Effector CD4-positive, alpha-beta T cell (primary cell): Measurements from ENCODE around the gene HTATSF1.

Experiments used
- DNase-seq: peaks from one replicate; pipeline ENCODE4 v3.0.0-alpha.2; 2020

The HTATSF1 gene

GRCh38 chrX:136496764-136497555 lies 432 bp upstream of the HTATSF1 start:
- peak; percentile 76 for DNase-seq

- no peak for DNase-seq
These were observed 21.7 kb downstream of the HTATSF1 start for GRCh38 chrX:136519069-136519468.

GRCh38 chrX:136523770-136524169 lies 26.4 kb downstream of the HTATSF1 start:
- no peak for DNase-seq

- no peak for DNase-seq
These were observed 28.6 kb downstream of the HTATSF1 start for GRCh38 chrX:136525738-136526606.

GRCh38 chrX:136528645-136529315 lies 31.4 kb downstream of the HTATSF1 start:
- DNase-seq, result no peak

- no peak for DNase-seq
These were observed 32.4 kb downstream of the HTATSF1 start for GRCh38 chrX:136529795-136530194.

GRCh38 chrX:136531951-136532350 lies 34.6 kb downstream of the HTATSF1 start, which contains the start of gene VGLL1:
TSS of gene VGLL1 (plus strand) at chrX:136532215. CDS start at chrX:136536021, 3,806 bp downstream.
- no peak for DNase-seq

GRCh38 chrX:136534131-136534530 lies 36.7 kb downstream of the HTATSF1 start:
- DNase-seq, result no peak

- no peak for DNase-seq
These were observed 41.4 kb downstream of the HTATSF1 start for GRCh38 chrX:136538811-136539210.

GRCh38 chrX:136540226-136540625 lies 42.8 kb downstream of the HTATSF1 start:
- DNase-seq, result no peak

GRCh38 chrX:136541294-136541693 lies 43.9 kb downstream of the HTATSF1 start:
- no peak for DNase-seq

- DNase-seq, result no peak
These were observed 44.9 kb downstream of the HTATSF1 start for GRCh38 chrX:136542281-136542680.

GRCh38 chrX:136546371-136546781 lies 49.0 kb downstream of the HTATSF1 start:
- no peak for DNase-seq

GRCh38 chrX:136549226-136549625 lies 51.8 kb downstream of the HTATSF1 start:
- no peak for DNase-seq

- DNase-seq, result no peak
These were observed 54.0 kb downstream of the HTATSF1 start for GRCh38 chrX:136551410-136551809.

- no peak for DNase-seq
These were observed 58.3 kb downstream of the HTATSF1 start for GRCh38 chrX:136555694-136556093.
